C4-2B (cell line): ENCODE data around the gene AHRR.

Source experiments
- ZFX ChIP-seq: fragments of 450-650 bp; IDR thresholded peaks from 2 replicates; pipeline ENCODE4 v1.6.1; 2017
- TF ChIP-seq, protein P1 (sequence below): fragments of 450-650 bp; conservative IDR thresholded peaks from 2 replicates; pipeline ENCODE4 v1.5.1; 2017; ENCODE audit warnings: mild to moderate bottlenecking

DNA sequence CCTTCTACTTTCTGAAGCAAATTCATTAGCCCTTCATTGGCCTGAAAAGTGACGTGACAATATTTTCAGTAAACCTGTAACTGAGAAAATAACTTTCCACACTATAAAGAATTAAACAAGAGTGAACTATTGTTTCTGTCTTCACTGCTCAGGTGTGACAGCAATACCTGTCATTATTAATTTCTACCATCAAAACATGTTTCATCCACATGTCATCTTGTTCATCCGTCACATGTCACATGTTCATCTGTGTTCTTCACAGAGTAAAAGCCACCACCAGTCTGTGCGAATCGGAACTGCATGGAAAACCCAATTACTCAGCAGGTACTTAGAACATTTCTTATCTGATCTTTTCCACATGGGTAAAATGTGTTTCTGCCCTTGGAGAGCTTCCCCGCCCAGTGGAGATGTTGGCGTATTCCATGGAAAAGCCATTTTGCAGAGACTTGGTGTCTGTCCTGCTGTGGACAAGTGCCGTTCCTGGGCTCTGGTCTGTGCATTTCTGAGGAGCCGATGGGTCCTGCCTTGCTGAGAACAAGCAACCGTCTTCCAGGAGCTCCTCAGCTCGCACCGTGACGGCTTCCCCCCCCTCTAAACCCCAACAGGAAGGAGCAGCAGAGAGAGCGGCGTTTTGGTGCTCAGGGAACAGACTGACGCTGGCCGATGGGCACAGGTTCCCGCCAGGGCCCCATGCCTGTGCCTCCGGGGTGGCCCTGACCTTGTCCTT lies 110.8 kb downstream of the AHRR start:
- TF ChIP-seq, protein P1, sequence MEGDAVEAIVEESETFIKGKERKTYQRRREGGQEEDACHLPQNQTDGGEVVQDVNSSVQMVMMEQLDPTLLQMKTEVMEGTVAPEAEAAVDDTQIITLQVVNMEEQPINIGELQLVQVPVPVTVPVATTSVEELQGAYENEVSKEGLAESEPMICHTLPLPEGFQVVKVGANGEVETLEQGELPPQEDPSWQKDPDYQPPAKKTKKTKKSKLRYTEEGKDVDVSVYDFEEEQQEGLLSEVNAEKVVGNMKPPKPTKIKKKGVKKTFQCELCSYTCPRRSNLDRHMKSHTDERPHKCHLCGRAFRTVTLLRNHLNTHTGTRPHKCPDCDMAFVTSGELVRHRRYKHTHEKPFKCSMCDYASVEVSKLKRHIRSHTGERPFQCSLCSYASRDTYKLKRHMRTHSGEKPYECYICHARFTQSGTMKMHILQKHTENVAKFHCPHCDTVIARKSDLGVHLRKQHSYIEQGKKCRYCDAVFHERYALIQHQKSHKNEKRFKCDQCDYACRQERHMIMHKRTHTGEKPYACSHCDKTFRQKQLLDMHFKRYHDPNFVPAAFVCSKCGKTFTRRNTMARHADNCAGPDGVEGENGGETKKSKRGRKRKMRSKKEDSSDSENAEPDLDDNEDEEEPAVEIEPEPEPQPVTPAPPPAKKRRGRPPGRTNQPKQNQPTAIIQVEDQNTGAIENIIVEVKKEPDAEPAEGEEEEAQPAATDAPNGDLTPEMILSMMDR, result no peak
- no peak for TF ChIP-seq ZFX
